Astrocyte (in vitro differentiated cells and primary cell): ENCODE results near the gene PCBP3.

Experiments
- CTCF ChIP-seq: IDR thresholded peaks from 2 replicates; pipeline ENCODE4 v1.5.1; 2011; ENCODE audit warnings: low read depth, mild to moderate bottlenecking, inconsistent platforms, low read length, moderate library complexity; ENCODE audit not compliant: insufficient read depth
- EZH2 ChIP-seq: IDR thresholded peaks from 2 replicates; pipeline ENCODE4 v1.6.1; 2012; ENCODE audit warnings: mild to moderate bottlenecking, low read length, inconsistent platforms; ENCODE audit not compliant: insufficient read depth

GRCh38 chr21:45863267-45863666, 219.7 kb downstream of the PCBP3 start:
- TF ChIP-seq CTCF: no peak
- no peak for TF ChIP-seq EZH2
